NCI-H1694 treated with DMSO at 0.1 percent for 48 hours (cell line): Measurements from ENCODE around the gene EPB41L4B.
A peak's percentile ranks its signal among the peaks of the same experiment; 100 is the strongest.
"Not testable (repeated sequence)": the region's sequence is repeated elsewhere in the genome, so short reads cannot be mapped to it uniquely, and the experiment has no call there.

Experiments
- DNase-seq: peaks from one replicate; lab custom pipeline; 2025; lab: John Stamatoyannopoulos, UW

EPB41L4B gene

DNA sequence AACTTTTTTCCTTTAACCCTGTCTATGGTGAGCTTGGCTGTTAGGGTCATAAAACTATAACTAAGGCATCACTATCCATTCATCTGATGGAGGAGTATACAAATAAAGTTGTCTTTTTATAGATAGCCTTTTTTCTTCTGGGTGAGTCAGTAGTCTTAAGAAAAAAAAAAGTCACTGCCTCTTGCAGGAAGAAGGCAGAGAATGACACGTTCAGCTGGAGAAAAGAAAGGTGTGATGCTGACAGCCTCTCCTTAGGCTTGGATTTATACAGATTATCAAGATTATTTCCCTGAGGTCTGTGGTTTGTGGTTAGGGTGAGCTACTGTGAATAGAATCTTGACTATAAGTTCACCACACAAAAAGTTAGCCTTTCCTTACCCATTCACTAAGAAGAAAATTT is 23.0 kb downstream of the EPB41L4B start:
- no peak for DNase-seq

DNA sequence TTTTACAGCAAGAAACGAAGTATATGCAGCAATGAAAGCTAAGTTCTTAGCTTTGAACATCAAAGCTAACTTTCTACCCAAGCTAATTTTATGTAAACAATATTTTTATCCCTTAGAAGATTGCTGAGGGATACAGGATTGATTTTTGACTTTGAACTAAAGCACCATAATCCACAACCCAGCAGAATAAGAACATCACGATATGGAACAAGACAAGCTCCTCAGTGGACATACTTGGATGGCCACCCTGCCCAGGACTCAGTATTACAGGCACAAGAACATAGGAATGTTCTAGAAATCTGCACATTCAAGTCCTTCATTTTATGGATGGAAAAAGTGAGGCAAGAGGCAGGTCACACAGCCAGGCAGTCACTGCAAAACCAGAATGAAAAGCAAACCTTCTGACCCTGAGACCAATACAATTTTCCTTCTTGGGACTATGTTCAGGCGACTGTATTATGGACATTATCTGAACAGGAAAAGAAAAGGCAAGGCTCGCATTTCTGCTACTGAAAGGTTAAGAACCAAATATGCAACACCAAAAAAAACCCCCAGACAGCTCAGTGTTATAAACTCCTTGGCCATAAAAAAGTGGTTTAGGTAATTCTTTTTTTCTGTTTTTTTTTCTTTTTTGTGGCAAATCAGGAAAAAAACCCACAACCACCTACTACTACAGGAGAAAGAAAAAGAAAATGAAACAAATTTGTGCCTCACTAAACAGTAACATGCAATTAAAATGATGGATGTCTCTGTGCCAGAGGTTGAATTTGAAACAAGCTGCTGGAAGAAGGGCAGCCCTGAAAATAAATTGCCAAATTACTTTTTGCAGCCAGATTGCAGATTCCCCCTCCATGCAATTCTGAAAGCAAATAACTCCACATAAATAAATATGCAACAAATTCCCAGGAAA is 25.4 kb downstream of the EPB41L4B start:
- peak; percentile 15 for DNase-seq

- no peak for DNase-seq
These were observed 30.5 kb downstream of the EPB41L4B start for GRCh38 chr9:109290385-109290784.

DNA sequence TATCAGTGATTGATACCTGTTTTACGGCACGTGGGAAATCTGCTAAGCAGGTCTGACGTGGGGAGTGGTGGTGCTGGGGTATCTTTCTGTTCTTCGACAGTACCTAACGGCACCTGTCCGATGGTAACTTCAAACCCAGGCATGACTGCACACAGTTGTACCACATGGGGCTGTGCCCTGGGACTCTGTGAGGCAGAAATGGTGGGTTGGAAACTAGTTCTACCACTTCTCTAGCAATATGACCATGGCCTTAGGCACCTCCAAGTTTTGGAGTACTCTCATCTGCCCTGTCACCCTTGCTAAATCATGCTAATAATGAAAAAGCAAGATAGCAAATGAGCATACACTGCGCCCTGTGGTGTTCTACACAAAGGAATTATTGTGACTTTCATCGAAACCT is 30.9 kb downstream of the EPB41L4B start:
- no peak for DNase-seq

- no peak for DNase-seq
These were observed 31.7 kb downstream of the EPB41L4B start for GRCh38 chr9:109289186-109289585.

GRCh38 chr9:109286981-109287380 is 33.9 kb downstream of the EPB41L4B start:
- DNase-seq = no peak

DNA sequence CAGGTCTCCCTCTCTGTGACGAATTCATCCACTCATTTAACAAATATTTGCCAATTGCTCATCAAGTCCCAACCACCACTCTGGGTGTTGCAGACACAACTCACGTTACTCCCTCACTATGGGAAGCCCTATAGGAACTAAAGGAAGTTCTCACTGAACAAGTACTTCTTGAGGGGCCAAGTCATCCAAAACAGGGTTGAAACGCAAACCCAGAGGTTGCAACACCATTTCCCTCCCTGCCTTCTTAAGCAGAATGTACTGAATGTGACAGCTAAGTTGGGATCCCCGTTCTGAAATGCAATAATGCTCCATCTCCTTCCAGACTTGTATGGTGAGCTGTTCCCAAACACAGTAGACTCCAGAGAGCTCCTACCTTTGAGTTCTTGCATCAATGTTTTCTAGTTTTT is 34.3 kb downstream of the EPB41L4B start:
- no peak for DNase-seq

DNA sequence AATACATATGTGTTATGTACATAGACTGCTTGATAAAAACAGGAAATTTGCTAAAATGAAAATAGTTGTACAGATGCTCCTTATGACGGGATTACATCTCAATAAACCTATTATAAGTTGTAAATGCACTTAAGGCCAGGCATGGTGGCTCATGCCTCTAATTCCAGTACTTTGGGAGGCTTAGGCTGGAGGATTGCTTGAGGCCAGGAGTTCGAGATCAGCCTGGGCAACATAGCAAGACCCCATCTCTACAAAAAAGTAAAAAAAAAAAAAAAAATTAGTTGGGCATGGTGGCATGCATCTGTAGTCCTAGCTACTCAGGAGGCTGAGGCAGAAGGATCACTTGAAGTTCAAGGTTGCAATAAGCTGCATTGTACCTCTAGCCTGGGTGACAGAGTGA is 37.2 kb downstream of the EPB41L4B start:
- not testable (repeated sequence) for DNase-seq

- no peak for DNase-seq
These were observed 37.8 kb downstream of the EPB41L4B start for GRCh38 chr9:109283012-109283411.

DNA sequence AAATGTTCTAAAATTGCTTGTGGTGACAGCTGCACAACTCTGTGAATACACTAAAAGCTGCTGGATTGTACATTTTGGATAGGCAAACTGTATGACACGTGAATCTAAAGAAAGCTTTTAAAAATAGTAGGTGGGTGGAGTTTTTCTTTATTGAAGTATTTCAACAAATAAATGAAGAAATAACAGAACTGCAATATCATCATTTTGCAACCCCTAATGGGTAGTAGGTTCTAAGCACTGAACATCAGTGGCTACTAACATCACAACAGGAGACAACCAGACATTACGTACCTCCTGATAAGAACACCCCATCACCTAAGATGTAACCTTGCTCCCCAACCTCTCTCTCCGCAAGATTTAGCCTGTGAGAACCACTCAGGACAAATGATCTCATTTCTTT is 38.6 kb downstream of the EPB41L4B start:
- no peak for DNase-seq

- no peak for DNase-seq
These were observed 39.3 kb downstream of the EPB41L4B start for GRCh38 chr9:109281518-109281917.

- no peak for DNase-seq
These were observed 42.0 kb downstream of the EPB41L4B start for GRCh38 chr9:109278848-109279247.

- DNase-seq = no peak
These were observed 42.6 kb downstream of the EPB41L4B start for GRCh38 chr9:109278216-109278615.

GRCh38 chr9:109277451-109277850 is 43.4 kb downstream of the EPB41L4B start:
- peak; percentile 58 for DNase-seq

GRCh38 chr9:109276469-109277440 is 44.1 kb downstream of the EPB41L4B start:
- DNase-seq = no peak

DNA sequence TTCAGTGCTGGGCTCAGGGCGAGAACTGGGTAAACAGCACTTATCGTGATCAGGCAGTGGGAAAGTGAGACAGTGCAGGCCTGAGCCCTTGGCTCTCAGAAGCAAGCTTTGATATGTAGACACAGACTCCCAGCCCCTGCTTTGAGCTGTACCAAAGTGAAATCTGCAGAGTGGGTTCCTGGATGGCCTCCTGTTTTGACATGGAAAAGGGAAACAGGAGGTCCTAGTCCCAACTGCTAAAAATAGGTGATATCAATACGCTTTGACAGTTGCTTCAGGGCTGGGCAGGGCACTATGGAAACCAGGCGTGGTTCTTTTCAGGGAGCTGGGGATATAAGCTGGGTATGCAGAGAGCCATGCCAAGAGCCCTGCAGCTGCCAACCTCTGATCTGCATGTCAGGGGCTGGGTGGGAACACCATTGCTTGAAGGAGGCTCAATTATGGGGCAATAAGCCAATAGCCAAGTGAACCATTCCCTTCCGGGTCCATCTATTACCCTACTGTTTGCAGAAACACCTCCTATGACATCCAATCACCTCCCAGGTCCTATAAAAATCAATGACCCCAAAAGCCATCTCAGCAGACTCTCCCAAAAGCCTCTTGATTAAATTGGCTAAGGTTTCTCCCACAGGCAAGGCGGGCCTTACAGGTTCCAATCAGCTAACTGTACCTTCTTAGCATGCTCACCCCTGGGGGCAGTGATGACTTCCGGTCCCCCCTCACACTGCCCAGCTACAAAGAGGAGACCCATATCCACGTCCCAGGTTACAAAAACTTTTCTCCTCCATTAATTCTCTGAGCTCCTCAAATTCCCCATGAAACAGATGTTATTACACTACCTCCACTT is 45.8 kb downstream of the EPB41L4B start:
- peak; percentile 75 for DNase-seq

DNA sequence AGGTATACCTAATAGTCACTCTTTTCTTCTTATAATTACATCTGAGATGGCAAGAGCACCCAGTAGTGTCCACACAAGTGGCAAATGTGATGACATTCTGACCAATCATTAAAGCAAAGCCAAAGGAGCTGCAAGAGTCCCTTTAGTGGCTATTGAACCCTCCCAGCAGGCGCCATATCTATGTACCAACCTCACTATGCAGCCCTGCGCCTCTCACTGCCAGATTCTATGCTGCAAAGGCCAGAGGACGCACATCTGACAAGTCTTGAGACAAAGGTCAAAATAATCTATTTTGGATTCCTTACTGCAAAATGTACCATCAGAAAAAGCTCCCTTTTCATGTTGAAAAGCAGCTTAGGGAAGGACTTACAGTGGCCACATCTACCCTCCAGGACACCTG is 47.0 kb downstream of the EPB41L4B start:
- DNase-seq = no peak

DNA sequence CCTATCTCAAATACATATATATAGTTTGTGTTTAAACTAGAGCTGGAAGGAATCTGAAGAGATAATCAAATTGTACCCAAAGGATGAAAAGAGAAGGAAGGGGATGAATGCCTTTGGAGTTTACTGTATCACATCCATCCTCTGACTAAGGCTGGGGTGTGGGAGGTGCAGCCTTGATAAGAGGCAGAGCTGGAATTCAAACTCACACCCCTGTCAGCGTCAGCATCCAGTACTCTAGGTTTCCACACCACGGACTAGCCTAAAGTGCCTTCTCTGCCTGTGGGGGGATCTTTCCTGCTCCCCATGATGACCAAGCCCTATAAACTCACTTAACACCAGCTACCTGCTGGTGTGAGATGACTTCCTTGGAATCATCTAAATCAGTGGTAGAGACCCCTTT is 48.1 kb downstream of the EPB41L4B start:
- DNase-seq = no peak

GRCh38 chr9:109272045-109272444 is 48.8 kb downstream of the EPB41L4B start:
- no peak for DNase-seq

DNA sequence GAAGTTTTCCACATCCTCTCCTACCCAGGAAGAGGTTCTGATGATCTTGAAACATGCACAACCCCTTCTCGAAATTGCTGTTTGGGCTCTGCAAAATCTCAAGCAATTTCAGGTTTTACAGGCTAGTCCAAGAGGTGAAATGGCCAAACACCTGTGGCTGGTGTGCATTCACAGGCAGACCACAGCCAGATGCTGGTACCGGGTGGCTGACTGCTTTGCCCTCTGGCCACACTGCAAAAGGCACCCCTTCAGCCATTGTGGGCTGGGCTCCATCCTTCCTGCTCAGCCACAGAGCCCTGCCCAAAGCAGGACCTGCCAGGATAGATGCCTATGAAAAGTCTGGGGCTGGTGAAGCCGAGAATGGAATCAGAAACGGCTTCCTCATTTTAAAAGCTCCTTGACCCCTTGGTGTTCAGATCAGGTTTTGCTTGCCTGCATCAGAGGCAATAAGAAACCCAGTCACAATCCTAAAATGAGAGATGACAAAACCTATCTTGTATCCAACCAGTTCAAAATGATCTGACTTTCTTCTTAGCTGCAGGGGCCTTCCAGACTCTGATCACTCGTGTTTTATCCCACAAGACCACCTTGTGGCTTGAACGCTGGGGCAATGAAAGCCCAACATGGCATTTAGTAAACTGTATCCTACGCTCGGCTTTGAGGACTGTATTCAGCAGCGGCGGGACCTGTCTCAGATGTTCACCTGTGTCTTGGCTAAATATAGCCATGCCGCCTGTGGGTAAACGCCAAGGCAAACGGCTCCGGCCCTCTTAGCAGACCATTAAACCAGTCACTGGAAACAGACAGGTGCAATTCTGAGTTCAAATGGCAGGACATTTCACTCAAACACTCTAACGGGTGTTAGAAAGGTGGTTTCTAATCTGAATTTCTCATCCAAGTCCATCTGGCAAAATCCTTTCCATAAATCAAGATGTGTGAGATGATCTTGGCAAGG is 49.6 kb downstream of the EPB41L4B start:
- DNase-seq = peak; percentile 71

- DNase-seq = no peak
These were observed 50.4 kb downstream of the EPB41L4B start for GRCh38 chr9:109270441-109270840.
